Naive thymus-derived CD4-positive, alpha-beta T cell (primary cell): ENCODE results near the gene CARS2. TPM values are rescaled to one million over a fixed set of nuclear protein-coding genes. Genes with fewer than 3 reads are reported as not detected.

Experiments
- ATAC-seq: fragments of 150-1000 bp; cut with Tn5 transposase; 2 replicates; pipeline ENCODE4 v1.10.0; 2021; ENCODE audit warnings: mild to moderate bottlenecking, moderate library complexity
- CTCF ChIA-PET: fragments of 350-600 bp; sonication (Branson Sonifier 250); formaldehyde crosslinking; loops from one replicate; lab custom pipeline; 2021; ENCODE audit warnings: antibody characterized with exemption; lab: Charles Lee
- POLR2A ChIA-PET: fragments of 350-600 bp; sonication (Branson Sonifier 250); formaldehyde crosslinking; loops from one replicate; lab custom pipeline; 2021; ENCODE audit warnings: antibody characterized with exemption, inconsistent platforms; lab: Charles Lee
- DNase-seq, 9 donors: peaks; one replicate each; pipeline versions ENCODE4 v3.0.0 to v3.0.0-alpha.2; 2020 to 2022; ENCODE audit warnings: mixed read lengths in 1 of 9
- H3K27ac ChIP-seq: one replicate; pipeline ENCODE4 v1.7.0; 2013; ENCODE audit warnings: mild to moderate bottlenecking, low read depth, low read length, moderate library complexity
- H3K27me3 ChIP-seq, 2 donors: one replicate each; pipeline ENCODE4 v1.7.0; 2013; ENCODE audit warnings: low read length in 2 of 2, mild to moderate bottlenecking in 2 of 2, moderate library complexity in 2 of 2; ENCODE audit not compliant: control insufficient read depth in 2 of 2, insufficient read depth in 2 of 2
- H3K36me3 ChIP-seq, 3 experiments: 1 replicate in 2 of 3; 2 replicates in 1 of 3; pipeline ENCODE4 v1.7.0; 2013; ENCODE audit warnings: low read length in 3 of 3, mild to moderate bottlenecking in 3 of 3, moderate library complexity in 1 of 3; ENCODE audit not compliant: insufficient read depth in 3 of 3, control insufficient read depth in 2 of 3
- H3K4me1 ChIP-seq, 2 donors: one replicate each; pipeline ENCODE4 v1.7.0; 2013; ENCODE audit warnings: low read length in 2 of 2, mild to moderate bottlenecking in 2 of 2, moderate library complexity in 1 of 2; ENCODE audit not compliant: control insufficient read depth in 2 of 2, insufficient read depth in 2 of 2
- H3K4me3 ChIP-seq: 2 replicates; pipeline ENCODE4 v1.7.0; 2013; ENCODE audit warnings: mild to moderate bottlenecking, low read length
- H3K9me3 ChIP-seq, 3 experiments: 1 replicate in 2 of 3; 2 replicates in 1 of 3; pipeline ENCODE4 v1.7.0; 2013; ENCODE audit warnings: low read length in 3 of 3; ENCODE audit not compliant: control insufficient read depth in 2 of 3
- H3K27ac Mint-ChIP-seq, 9 donors: one replicate each; pipeline ENCODE4 v1.8.0; 2020 to 2022; ENCODE audit warnings: mixed read lengths in 9 of 9, mild to moderate bottlenecking in 8 of 9, moderate library complexity in 5 of 9, inconsistent platforms in 2 of 9
- H3K27me3 Mint-ChIP-seq, 5 donors: one replicate each; pipeline ENCODE4 v1.8.0; 2021 to 2022; ENCODE audit warnings: mixed read lengths in 5 of 5, mild to moderate bottlenecking in 1 of 5
- H3K36me3 Mint-ChIP-seq, 5 donors: one replicate each; pipeline ENCODE4 v1.8.0; 2020 to 2022; ENCODE audit warnings: mixed read lengths in 5 of 5, mild to moderate bottlenecking in 3 of 5, inconsistent platforms in 1 of 5
- H3K4me1 Mint-ChIP-seq, 7 donors: one replicate each; pipeline ENCODE4 v1.8.0; 2020 to 2022; ENCODE audit warnings: mixed read lengths in 7 of 7, mild to moderate bottlenecking in 3 of 7, inconsistent platforms in 1 of 7
- H3K4me3 Mint-ChIP-seq, 10 donors: one replicate each; pipeline ENCODE4 v1.8.0; 2020 to 2022; ENCODE audit warnings: mild to moderate bottlenecking in 10 of 10, mixed read lengths in 10 of 10, moderate library complexity in 6 of 10, inconsistent platforms in 2 of 10
- H3K9me3 Mint-ChIP-seq, 11 donors: one replicate each; pipeline ENCODE4 v1.8.0; 2020 to 2022; ENCODE audit warnings: mixed read lengths in 11 of 11, mild to moderate bottlenecking in 4 of 11, inconsistent platforms in 1 of 11, moderate library complexity in 1 of 11
- intact Hi-C, 2 donors: fragments of 100-400 bp; cut with micrococcal nuclease; formaldehyde crosslinking; loops; one replicate each; pipeline ENCODE4 v1.15.1; 2023
- polyA plus RNA-seq, 2 donors: library from polyadenylated mRNA; unstranded; fragments of 300-500 nt; fragmentation: Illumina TruSeq; gene quantifications; one replicate each; pipeline ENCODE4 v1.2.3, GENCODE V29; 2021
- total RNA-seq, 6 experiments: library from RNA in 5 of 6; stranded (reverse) in 5 of 6; gene quantifications; 1 replicate in 5 of 6; 2 replicates in 1 of 6; pipeline ENCODE4 v1.2.3 and lab custom pipeline; 2021 to 2026

CARS2 gene
- total and polyA plus RNA-seq, 7 experiments from 2014 or later = 28.6 to 106 (median 85.8) TPM

DNA sequence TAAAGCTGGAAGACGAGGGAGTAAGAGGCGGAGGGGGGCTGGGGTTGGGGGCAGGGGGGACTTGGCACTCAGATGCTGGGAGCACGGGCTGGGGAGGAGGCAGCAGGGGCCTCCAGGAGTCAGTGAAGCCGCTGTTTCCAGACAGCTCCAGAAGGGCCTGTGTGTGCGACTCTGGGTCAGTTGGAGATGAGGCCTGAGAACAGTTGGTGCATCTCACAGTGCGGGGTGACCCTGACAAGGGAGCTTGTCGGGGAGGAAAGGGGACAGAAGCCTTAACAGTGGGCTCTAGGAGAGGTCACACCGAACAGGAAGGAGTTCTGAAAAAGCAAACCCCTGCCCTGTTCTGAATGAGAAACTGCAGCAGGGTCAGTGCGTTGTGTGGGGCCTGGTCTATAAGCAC, 79.4 kb downstream of the CARS2 start:
- Histone ChIP-seq H3K4me3 (no peak overlapping the region), H3K27ac (no peak overlapping the region), H3K36me3 (peaks cover 0 to 77% (median 7%) of the 10 kb centered on the region in 3 experiments), H3K9me3 (no peaks in the 10 kb centered on the region), H3K4me1 (no peaks in the 10 kb centered on the region), H3K27me3 (no peaks in the 10 kb centered on the region)
- no peaks in the 10 kb centered on the region for H3K27me3 Mint-ChIP-seq
- ChIA-PET CTCF (no interaction called here), POLR2A (no interaction called here)
- H3K9me3 Mint-ChIP-seq = no peaks in the 10 kb centered on the region
- no peak overlapping the region for H3K4me3 Mint-ChIP-seq
- H3K27ac Mint-ChIP-seq = peak overlapping the region in 2 of 9 donors; percentile 54
- peaks cover 3 to 32% (median 6%) of the 10 kb centered on the region in 5 donors for H3K36me3 Mint-ChIP-seq
- H3K4me1 Mint-ChIP-seq = peaks cover 28 to 64% (median 55%) of the 10 kb centered on the region in 7 donors
- intact Hi-C loops = no loop called here
- DNase-seq = no peak
- ATAC-seq = no peak

DNA sequence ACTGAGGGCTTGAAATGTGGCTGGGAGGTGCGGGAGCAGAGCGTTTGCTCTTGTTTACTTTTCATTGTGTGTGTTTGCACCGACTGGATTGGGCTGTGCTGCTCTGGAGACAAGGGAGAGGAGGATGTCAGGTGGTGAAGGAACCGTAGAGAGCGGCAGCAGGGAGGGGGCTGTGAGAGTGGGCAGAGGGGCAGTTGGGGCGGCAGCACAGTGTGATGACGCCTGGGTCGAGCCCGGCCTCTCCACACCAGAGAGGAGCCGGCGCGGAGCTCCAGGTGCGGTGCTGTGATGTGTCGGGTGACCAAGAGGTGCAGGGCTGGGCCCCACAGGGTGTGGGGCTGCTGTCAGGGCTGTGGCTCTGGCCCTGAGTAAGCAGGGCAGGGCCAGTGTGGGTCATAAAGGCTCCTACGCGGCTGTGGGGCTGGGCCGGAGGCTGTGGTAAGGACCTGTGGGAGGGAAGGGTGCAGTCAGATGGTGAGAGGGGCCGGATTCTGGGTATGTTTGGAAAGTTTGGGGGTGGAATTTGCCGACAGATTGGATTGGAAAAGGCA, 80.1 kb downstream of the CARS2 start:
- Mint-ChIP-seq H3K36me3 (peaks cover 3 to 32% (median 6%) of the 10 kb centered on the region in 5 donors), H3K4me1 (peaks cover 27 to 63% (median 50%) of the 10 kb centered on the region in 7 donors), H3K4me3 (no peak overlapping the region), H3K27me3 (no peaks in the 10 kb centered on the region), H3K9me3 (no peaks in the 10 kb centered on the region), H3K27ac (peak overlapping the region in 4 of 9 donors; percentile 53 to 83 (median 64))
- no peak for ATAC-seq
- no peak for DNase-seq
- intact Hi-C loops = no loop called here
- ChIA-PET POLR2A (no interaction called here), CTCF (no interaction called here)
- Histone ChIP-seq H3K27me3 (no peaks in the 10 kb centered on the region), H3K4me1 (no peaks in the 10 kb centered on the region), H3K4me3 (no peak overlapping the region), H3K27ac (no peak overlapping the region), H3K36me3 (peaks cover 0 to 70% (median 7%) of the 10 kb centered on the region in 3 experiments), H3K9me3 (no peaks in the 10 kb centered on the region)

DNA sequence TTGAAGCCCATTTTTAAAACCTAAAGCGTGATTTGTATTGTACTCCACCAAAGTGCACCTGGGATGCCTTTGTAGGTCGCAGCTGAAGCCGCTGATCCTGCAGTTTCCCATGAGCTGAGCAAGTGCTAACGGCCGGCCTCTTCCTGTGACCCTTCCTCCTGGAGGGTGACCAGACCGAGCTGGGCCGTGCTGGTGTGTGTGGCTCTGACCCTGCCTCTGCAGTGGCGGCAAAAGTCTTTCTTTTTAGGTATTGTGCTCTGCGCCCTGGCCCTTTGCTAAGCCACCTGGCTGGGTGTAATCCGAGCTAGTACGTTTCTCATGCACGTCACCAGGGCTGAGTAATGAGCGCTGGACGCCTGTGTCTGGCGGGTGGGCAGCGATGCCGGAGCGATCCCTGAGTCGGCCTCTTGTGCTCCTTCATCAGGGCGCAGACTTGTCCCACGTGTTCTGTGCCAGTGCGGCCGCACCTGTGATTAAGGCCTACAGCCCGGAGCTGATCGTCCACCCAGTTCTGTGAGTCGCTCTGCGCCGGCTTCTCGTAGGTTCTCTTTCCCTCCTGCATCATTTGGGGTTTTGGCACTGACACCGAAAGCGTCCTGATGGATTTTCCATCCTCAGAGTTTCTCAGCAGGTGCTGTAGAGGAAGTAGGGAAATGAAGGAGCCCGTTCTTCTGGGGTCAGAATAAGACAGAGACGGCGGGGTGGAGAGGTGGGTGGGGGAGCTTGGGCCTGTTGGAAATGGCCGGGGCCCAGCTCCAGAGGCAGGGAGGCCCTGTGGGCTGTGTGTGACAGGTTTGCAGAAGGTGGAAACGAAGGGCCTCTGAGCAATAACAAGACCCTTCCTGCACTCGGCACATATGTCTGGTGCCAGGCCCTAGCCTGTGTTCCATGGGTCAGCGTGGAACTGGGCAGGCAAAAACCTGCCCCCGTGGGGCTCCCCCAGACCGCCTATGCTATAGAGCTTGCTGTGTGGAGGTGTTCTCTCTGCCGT, 80.9 kb downstream of the CARS2 start:
- ChIA-PET POLR2A (no interaction called here), CTCF (no interaction called here)
- Histone ChIP-seq H3K27me3 (no peaks in the 10 kb centered on the region), H3K36me3 (peaks cover 0 to 65% (median 7%) of the 10 kb centered on the region in 3 experiments), H3K9me3 (no peaks in the 10 kb centered on the region), H3K27ac (no peak overlapping the region), H3K4me1 (no peaks in the 10 kb centered on the region), H3K4me3 (no peak overlapping the region)
- Mint-ChIP-seq H3K4me3 (no peak overlapping the region), H3K4me1 (peaks cover 21 to 63% (median 46%) of the 10 kb centered on the region in 7 donors), H3K9me3 (no peaks in the 10 kb centered on the region), H3K36me3 (peaks cover 3 to 32% (median 6%) of the 10 kb centered on the region in 5 donors), H3K27ac (peak overlapping the region in 3 of 9 donors; percentile 42 to 83 (median 75)), H3K27me3 (no peaks in the 10 kb centered on the region)
- DNase-seq (no peak), ATAC-seq (no peak)
- intact Hi-C loops = no loop called here

DNA sequence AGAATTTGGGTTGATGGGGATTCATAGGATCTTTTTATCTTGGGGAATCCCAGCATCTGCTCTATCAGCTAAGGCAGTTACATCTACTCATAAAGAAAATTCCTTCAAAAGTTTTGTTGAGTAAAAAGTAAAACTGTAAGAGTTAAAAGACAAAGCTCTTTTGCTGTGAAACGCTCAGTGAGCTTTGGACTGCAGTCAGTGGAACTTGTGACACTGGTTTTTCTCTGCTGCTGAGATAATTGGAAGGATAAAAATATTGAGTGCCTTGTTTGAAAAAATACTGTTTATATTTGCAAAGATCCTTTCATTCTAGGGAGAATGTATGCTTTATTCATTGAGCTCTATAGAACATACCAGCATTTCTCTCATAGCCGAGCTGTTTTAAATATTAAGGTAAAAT, 85.3 kb downstream of the CARS2 start:
- Histone ChIP-seq H3K9me3 (no peaks in the 10 kb centered on the region), H3K36me3 (peaks cover 0 to 31% (median 7%) of the 10 kb centered on the region in 3 experiments), H3K27me3 (no peaks in the 10 kb centered on the region), H3K27ac (no peak overlapping the region), H3K4me3 (no peak overlapping the region), H3K4me1 (peaks cover 5 to 13% of the 10 kb centered on the region in 2 donors)
- CTCF ChIA-PET = no interaction called here
- Mint-ChIP-seq H3K9me3 (no peaks in the 10 kb centered on the region), H3K27me3 (no peaks in the 10 kb centered on the region), H3K27ac (peak overlapping the region in 1 of 9 donors; percentile 50), H3K4me1 (peaks cover 24 to 69% (median 51%) of the 10 kb centered on the region in 7 donors), H3K36me3 (peaks cover 0 to 12% (median 6%) of the 10 kb centered on the region in 5 donors), H3K4me3 (no peak overlapping the region)
- POLR2A ChIA-PET = interaction anchor here (0.6 kb wide), 2 partner anchors 18 to 31 kb away, joined by 6 to 8 read pairs; no protein-coding TSS in a partner anchor
- DNase-seq = no peak
- ATAC-seq = no peak
- intact Hi-C loops = no loop called here

DNA sequence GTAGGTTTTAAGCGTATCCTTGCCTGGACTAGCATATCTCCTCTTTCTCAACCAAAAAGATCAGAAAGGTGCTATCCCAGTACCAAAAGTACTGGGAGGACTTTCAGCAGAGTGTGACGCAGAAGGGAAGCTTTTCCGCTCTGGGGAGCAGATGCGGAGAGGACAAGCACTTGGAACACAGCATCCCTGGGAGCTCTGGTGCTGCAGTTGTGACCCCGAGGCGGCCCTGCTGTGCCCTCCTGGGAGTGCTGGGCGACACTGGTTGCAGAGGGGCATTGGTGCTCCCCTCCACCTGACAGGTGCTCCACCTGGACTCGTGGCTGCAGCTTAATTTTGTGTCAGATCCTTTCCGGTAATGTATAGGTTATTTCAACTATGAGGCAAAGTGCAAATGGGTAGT, 87.1 kb downstream of the CARS2 start:
- CTCF ChIA-PET = interaction anchor here (0.9 to 1.2 kb wide), 2 partner anchors 24 to 199 kb away, joined by 3 to 4 read pairs; no protein-coding TSS in a partner anchor
- Mint-ChIP-seq H3K9me3 (peaks cover 0 to 2% (median 0%) of the 10 kb centered on the region in 11 donors), H3K4me3 (peak overlapping the region in 2 of 10 donors; percentile 2 to 25), H3K27ac (peak overlapping the region in 1 of 9 donors; percentile 30), H3K27me3 (no peaks in the 10 kb centered on the region), H3K36me3 (peaks cover 4 to 11% (median 9%) of the 10 kb centered on the region in 5 donors), H3K4me1 (peaks cover 25 to 74% (median 56%) of the 10 kb centered on the region in 7 donors)
- Histone ChIP-seq H3K4me3 (no peak overlapping the region), H3K4me1 (peaks cover 9 to 13% of the 10 kb centered on the region in 2 donors), H3K9me3 (no peaks in the 10 kb centered on the region), H3K36me3 (peaks cover 0 to 18% (median 0%) of the 10 kb centered on the region in 3 experiments), H3K27ac (no peak overlapping the region), H3K27me3 (no peaks in the 10 kb centered on the region)
- ATAC-seq = no peak
- intact Hi-C loops = loop anchor here (10.0 kb wide), 2 partner anchors 164 to 566 kb away; no protein-coding TSS in a partner anchor
- POLR2A ChIA-PET = no interaction called here
- DNase-seq = no peak

DNA sequence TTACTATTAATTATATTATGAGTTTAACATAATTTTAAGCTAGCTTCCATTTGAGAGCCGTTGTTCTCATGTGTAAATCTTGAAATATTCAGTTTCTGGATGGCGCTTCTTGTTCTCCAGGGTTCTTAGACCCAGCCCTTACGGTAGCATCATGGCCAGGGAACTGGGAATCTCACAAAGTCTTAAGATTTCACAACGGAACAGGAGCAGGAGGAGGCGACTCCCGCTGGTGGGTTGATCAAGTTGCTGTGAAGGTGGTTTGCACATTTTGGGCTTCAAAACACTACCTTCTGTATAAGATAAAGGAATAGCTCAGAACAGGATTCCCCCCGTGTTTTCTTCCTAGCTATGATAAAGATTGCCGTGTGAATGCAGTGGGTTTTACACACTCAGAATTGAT, 87.7 kb downstream of the CARS2 start:
- H3K27me3 Mint-ChIP-seq = no peaks in the 10 kb centered on the region
- DNase-seq (no peak), ATAC-seq (no peak)
- CTCF ChIA-PET = interaction anchor here (0.9 kb wide), 1 partner anchor 199 kb away, joined by 4 read pairs; no protein-coding TSS in a partner anchor
- Histone ChIP-seq H3K4me1 (peaks cover 9 to 13% of the 10 kb centered on the region in 2 donors), H3K36me3 (peaks cover 0 to 13% (median 0%) of the 10 kb centered on the region in 3 experiments), H3K4me3 (no peak overlapping the region), H3K9me3 (no peaks in the 10 kb centered on the region), H3K27ac (no peak overlapping the region), H3K27me3 (no peaks in the 10 kb centered on the region)
- peak overlapping the region in 1 of 9 donors; percentile 10 for H3K27ac Mint-ChIP-seq
- peak overlapping the region in 5 of 10 donors; percentile 5 to 25 (median 21) for H3K4me3 Mint-ChIP-seq
- H3K36me3 Mint-ChIP-seq = peaks cover 4 to 11% (median 9%) of the 10 kb centered on the region in 5 donors
- peaks cover 25 to 72% (median 55%) of the 10 kb centered on the region in 7 donors for H3K4me1 Mint-ChIP-seq
- H3K9me3 Mint-ChIP-seq = peaks cover 0 to 5% (median 0%) of the 10 kb centered on the region in 11 donors
- POLR2A ChIA-PET = interaction anchor here (1.2 kb wide), 1 partner anchor 97 kb away, joined by 5 read pairs; no protein-coding TSS in a partner anchor
- intact Hi-C loops = loop anchor here (10.0 kb wide), 2 partner anchors 163 to 567 kb away; no protein-coding TSS in a partner anchor
